Measurements from ENCODE around the gene PER1. TPM values are rescaled to one million over a fixed set of nuclear protein-coding genes. Genes with fewer than 3 reads are reported as not detected.
A peak's percentile ranks its signal among the peaks of the same experiment; 100 is the strongest.
"Not testable (repeated sequence)": the region's sequence is repeated elsewhere in the genome, so short reads cannot be mapped to it uniquely, and the experiment has no call there.

The PER1 gene
- total RNA-seq, 1 donor from 2014 or later: 152 TPM

GRCh38 chr17:8120520-8121406, 31.4 kb downstream of the PER1 start:
- peak; percentile 72 for DNase-seq (ENCODE audit: low spot score)

GRCh38 chr17:8119581-8120519, 32.4 kb downstream of the PER1 start:
- DNase-seq (ENCODE audit: low spot score): peak; percentile 90

DNA sequence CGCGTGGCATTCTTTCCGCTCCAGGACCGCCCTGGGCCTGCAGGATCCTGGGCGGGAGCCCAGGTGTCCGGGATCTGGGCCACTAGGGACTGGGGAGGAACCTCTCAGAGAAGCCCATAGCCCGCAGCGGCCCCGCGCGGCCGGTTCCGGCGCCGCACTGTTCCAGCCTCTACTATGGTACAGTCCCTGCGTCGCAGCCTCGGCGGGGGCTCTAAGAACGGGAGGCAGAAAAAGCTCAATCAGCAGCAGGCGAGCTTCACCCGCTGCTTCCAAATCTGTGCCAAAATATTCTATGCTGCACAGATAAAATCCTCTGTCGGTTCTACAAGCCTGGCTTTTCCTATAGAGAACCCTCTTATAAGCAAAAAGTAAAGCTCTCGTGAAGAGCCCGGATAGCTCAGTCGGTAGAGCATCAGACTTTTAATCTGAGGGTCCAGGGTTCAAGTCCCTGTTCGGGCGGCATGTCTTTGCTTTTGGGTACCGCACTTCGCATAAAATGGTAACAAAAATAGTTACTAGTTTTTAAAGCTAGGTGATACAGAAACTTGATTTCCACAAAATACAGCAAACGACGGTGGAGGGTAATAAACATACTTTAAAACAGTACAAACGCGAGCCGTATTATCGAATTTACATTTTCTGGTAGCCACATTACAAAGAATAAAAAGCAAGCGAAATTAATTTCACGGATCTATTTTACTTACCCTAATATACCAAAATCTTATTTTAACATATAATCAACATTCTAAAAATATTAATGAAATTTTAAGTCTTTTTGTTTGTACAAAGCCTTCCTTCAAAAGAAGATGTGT, 33.2 kb downstream of the PER1 start:
- peak; percentile 88 for DNase-seq (ENCODE audit: low spot score)

GRCh38 chr17:8117980-8118768, 34.0 kb downstream of the PER1 start, which contains the start of gene ALOXE3:
Gene ALOXE3 (minus strand): TSS chr17:8118514. CDS start chr17:8117990, 524 bp downstream.
- DNase-seq (ENCODE audit: low spot score): peak; percentile 77

DNA sequence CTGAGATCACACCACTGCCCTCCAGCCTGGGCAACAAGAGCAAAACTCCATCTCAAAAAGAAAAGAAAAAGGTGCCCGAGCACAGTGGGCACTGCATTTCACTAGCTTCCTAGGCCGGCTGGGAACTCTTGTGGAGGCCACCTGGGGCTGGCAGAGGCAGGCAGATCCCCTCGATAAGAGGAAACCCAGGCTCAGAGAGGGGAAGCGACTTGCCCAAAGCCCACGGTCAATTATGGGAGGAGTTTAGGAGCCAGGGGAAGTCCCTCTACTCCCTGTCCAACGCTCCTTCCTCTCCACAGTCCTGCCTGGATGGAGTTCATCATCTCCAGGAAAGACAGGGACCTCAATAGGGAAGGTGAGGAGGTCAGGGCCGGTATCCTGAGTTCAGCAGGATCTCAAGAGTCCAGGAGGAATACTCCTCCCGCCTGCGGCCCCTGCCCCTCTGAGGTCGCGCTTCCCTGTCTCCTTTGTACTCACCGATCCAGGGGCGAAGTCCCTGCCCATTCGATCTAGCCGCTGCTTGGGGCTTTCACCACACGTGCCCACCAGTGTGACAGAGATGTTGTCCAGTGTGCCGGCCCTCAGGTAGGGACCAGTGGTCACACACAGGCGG, 34.7 kb downstream of the PER1 start:
- DNase-seq (ENCODE audit: low spot score): no peak

DNA sequence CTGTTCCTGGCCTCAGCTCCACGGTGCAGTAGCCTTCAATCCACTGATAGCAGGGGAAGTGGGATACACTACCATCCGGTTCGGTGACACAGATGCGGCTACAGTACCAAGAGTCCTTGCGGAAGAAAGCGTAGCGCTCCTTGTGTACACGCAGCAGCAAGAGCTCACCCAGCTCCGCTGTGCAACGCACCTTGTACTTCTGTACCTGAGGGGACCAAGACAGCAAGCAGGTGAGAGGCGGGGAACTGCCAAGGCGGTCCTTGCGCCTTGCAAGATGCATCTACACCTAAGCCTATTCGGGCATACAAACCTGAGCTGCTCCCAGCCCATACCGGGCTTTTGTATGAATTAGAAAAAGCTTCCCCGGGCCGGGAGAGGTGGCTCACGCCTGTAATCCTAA, 35.4 kb downstream of the PER1 start:
- DNase-seq (ENCODE audit: low spot score): no peak

GRCh38 chr17:8110907-8111306, 41.3 kb downstream of the PER1 start:
- DNase-seq (ENCODE audit: low spot score): no peak

- no peak for DNase-seq (ENCODE audit: low spot score)
Measured at GRCh38 chr17:8110456-8110804, 41.8 kb downstream of the PER1 start.

- DNase-seq (ENCODE audit: low spot score): peak; percentile 60
Measured at GRCh38 chr17:8109661-8110455, 42.3 kb downstream of the PER1 start.

DNA sequence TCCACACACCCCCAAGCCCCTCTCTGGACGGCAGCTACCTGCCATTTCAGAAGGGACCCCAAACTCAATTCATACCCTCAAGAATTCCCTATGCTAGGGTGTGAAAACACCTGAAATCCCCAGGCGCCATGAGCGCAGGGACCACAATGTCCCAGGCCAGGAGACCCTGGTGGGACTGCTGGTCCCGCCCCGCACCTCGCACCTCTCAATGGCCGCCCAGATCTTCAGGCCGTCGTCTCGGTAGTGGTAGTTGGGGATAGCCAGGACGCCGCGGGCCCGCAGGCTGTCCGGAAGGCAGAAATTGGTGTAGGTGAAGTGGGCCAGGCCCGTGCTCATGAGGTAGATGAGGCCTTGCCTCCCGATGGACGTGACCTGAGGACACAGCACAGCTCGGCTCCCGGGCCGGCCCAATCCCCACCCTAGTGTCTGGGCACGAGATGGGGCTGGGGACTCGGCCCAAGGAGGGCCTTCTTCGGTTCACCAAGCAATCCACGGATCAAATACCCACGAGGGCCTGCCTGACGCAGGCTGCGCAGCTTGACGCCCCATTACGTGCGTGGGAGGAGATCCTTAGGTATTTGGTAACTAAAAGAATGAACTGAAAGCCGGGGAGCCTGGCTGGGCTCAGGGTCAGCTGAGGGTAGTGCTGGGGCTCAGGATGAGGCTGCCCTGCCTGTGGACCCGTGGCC, 43.1 kb downstream of the PER1 start:
- no peak for DNase-seq (ENCODE audit: low spot score)

- DNase-seq (ENCODE audit: low spot score): not testable (repeated sequence)
Measured at GRCh38 chr17:8106980-8107379, 45.2 kb downstream of the PER1 start.

GRCh38 chr17:8105957-8106398, 46.2 kb downstream of the PER1 start:
- DNase-seq (ENCODE audit: low spot score): no peak

GRCh38 chr17:8104911-8105310, 47.3 kb downstream of the PER1 start:
- no peak for DNase-seq (ENCODE audit: low spot score)

- DNase-seq (ENCODE audit: low spot score): no peak
Measured at GRCh38 chr17:8103549-8103948, 48.7 kb downstream of the PER1 start.

DNA sequence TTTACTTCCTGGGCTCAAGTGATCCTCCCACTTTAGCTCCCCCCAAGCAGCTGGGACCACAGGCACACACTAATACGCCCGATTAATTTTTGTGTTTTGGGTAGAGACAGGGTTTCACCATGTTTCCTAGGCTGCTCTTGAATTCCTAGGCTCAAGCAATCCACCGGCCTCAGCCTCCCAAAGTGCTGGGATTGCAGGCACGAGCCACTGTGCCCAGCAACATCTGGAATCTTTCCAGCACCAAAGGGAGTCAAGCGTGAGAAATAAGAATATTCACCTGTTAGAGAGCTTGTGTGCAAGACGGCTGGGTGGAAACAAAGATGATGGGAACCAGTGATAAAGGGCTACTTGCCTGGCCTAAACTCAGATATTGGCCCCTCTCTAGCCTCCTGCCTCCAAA, 50.5 kb downstream of the PER1 start:
- DNase-seq (ENCODE audit: low spot score): no peak

GRCh38 chr17:8100763-8101162, 51.4 kb downstream of the PER1 start:
- DNase-seq (ENCODE audit: low spot score): no peak

DNA sequence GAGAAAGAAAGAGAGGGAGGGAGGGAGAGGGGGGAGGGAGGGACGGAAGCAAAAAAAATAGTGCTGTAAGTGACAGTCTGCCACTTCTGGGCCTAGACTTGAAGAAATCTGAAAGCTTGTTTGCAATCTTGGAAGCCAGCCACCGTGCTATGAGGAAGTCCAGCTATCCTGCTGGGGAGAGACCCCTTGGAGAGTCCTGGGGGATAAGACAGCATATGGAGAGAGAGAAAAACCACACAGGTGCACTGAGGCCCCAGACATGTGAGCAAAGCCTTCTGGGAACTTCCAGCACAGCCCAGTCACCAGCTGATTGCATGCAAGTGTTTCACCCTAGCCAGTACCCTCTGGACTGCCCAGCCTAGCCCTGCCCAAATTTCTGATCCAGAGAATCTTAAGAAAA, 52.1 kb downstream of the PER1 start:
- DNase-seq (ENCODE audit: low spot score): no peak

GRCh38 chr17:8096541-8096940, 55.7 kb downstream of the PER1 start:
- DNase-seq (ENCODE audit: low spot score): no peak

DNA sequence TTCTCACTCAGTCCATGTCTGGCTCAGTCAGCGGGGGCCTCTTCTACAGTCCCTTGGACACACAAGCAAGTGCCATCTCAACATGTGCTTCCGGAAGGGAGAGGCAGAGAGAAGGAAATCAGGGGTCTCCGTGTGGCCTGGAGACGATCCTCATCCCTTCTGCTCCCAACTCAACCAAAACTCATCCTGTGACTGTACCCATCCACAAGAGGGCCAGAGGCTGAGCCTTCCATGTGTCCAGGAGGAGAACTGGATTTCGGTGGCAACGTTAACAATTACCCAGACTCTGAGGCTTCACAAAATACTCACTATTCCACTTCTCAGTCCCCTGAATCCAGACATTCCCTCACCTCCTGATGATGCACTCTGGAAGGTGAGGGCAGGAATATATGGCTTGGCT, 56.8 kb downstream of the PER1 start:
- no peak for DNase-seq (ENCODE audit: low spot score)
